ENCODE data around the gene PRTG.

DNA sequence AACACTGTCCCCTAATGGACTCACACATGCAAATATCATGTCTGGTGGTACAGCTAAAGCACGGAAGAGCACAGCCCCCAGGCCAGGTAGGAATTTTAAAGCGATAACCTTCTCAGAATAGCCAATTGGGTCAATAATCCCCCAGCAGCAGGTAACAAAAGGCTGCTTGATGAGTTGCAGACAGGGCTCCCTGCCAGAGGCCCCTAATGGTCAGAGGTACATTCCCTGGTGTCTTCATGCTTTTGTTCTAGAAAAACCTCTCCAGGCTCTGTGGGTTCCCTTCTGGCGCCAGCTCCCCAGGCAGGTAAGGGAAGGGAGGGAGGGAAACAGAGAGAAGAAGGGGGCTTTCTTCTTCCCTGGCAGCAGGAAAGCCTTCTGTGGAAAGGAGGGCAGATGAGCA is 43.4 kb upstream of the PRTG start:
- TF ChIP-seq, protein P1, sequence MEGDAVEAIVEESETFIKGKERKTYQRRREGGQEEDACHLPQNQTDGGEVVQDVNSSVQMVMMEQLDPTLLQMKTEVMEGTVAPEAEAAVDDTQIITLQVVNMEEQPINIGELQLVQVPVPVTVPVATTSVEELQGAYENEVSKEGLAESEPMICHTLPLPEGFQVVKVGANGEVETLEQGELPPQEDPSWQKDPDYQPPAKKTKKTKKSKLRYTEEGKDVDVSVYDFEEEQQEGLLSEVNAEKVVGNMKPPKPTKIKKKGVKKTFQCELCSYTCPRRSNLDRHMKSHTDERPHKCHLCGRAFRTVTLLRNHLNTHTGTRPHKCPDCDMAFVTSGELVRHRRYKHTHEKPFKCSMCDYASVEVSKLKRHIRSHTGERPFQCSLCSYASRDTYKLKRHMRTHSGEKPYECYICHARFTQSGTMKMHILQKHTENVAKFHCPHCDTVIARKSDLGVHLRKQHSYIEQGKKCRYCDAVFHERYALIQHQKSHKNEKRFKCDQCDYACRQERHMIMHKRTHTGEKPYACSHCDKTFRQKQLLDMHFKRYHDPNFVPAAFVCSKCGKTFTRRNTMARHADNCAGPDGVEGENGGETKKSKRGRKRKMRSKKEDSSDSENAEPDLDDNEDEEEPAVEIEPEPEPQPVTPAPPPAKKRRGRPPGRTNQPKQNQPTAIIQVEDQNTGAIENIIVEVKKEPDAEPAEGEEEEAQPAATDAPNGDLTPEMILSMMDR (IDR thresholded peaks at IDR 0.05; ENCODE audit: low read depth, low read length, poor library complexity, severe bottlenecking) = no peak
- no peak for TF ChIP-seq EZH2phosphoT487 (IDR thresholded peaks at IDR 0.05; ENCODE audit: borderline replicate concordance, low read length)

Data from DOHH2 (cell line).